Measurements from ENCODE around the gene HLA-DMB.

HLA-DMB gene

GRCh38 chr6:32940656-32941213 lies at the start of gene HLA-DMB:
HLA-DMB (minus strand) TSS chr6:32941028; CDS start chr6:32940807, 221 bp downstream.
- peak; percentile 92 for DNase-seq

- DNase-seq = no peak
These were observed 48.5 kb upstream of the HLA-DMB start for GRCh38 chr6:32989368-32989767.

GRCh38 chr6:32984622-32985389 lies 44.0 kb upstream of the HLA-DMB start:
- peak; percentile 95 for DNase-seq

- DNase-seq = peak; percentile 65
These were observed 43.3 kb upstream of the HLA-DMB start for GRCh38 chr6:32983964-32984621.

DNA sequence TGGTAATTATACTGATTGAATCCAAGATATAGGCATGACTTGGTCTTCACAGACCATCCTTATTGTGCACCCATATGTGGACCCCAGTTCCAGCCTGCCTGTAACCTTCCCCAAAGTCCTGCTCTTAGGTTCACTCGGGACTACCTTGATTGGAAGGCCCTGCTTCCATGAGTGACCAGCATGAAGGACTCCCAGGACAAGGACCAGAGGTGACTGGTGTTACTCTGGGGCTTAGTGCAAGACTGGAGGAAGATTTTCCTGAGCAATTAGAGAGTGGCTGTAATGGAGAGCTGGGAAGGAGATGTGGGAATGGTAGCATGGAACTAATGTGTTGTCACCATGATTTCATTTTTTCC lies 42.6 kb upstream of the HLA-DMB start:
- no peak for DNase-seq

DNA sequence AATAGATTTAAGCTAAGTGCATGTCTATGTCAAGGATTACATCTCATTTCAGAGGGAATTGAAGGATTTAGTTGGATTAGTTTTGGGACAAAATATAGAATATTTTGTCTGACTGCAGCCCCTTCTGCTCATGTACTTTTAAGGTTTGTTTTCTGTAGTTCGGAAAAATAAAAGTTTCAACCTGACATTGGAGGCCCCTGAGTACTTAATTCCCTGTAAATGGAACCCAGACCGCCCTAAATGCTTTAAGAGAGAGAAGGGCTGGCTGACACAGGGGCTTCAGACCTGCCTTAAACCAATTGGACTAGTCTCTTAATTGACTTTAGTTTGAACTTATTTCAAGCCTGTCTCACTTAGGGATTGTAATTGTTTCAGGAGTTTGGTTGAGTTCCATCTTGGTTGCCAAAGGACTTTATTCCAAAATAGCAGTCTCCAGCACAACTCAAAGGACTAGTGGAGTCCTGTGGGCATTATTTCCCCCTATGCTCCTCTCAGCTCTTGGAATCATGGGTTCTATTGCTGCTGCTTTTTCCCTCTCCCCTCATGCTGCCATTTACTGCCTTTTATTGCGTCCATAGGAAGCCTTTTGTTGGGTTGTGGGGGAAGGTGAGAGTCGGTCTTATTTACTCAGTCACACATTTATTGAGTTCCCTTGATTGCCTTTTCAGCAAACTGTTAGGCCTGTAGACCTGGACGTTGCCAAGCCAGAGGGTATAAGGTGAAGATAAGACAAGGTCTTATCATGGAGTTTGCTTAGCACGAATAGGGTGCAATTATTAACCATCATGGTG lies 42.1 kb upstream of the HLA-DMB start:
- no peak for DNase-seq

DNA sequence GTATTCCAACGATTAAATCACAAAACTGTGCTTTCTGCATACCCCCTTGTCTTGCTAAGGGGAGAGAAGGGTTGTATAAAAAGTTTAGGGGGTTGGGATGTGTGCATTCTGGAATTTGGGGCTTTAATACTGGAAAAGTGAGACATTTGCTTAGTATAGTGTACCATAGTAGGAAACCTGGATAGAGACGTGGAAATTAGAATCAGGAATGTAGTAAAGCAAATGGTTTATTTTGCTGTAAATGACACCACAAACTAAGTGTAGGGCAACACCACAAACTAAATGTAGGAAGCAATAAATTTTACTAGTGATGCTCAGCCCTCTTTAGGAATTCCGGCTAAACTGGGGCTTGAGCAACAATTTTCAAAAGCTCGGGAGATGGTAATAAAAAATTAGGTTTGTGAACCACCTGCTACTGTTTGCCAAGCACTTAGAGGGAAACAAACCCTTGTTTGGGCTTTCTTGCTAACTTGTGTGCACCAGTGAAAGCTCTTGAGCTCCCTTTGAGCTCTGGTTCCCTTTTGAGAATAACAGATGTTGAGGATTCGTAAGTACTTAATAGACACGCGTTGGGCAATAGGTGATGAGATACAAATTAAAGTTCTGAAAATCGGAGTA lies 41.4 kb upstream of the HLA-DMB start:
- DNase-seq = peak; percentile 54

DNA sequence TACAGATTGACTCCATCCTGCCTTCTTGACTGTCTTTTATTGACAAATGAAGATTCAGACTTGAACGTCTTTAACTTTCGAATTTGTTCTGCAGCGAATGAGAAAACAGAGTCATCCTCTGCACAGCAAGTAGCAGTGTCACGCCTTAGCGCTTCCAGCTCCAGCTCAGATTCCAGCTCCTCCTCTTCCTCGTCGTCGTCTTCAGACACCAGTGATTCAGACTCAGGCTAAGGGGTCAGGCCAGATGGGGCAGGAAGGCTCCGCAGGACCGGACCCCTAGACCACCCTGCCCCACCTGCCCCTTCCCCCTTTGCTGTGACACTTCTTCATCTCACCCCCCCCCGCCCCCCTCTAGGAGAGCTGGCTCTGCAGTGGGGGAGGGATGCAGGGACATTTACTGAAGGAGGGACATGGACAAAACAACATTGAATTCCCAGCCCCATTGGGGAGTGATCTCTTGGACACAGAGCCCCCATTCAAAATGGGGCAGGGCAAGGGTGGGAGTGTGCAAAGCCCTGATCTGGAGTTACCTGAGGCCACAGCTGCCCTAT lies 39.7 kb upstream of the HLA-DMB start:
- DNase-seq = no peak

- DNase-seq = no peak
These were observed 39.1 kb upstream of the HLA-DMB start for GRCh38 chr6:32979720-32980487.

- DNase-seq = no peak
These were observed 37.1 kb upstream of the HLA-DMB start for GRCh38 chr6:32977953-32978324.

DNA sequence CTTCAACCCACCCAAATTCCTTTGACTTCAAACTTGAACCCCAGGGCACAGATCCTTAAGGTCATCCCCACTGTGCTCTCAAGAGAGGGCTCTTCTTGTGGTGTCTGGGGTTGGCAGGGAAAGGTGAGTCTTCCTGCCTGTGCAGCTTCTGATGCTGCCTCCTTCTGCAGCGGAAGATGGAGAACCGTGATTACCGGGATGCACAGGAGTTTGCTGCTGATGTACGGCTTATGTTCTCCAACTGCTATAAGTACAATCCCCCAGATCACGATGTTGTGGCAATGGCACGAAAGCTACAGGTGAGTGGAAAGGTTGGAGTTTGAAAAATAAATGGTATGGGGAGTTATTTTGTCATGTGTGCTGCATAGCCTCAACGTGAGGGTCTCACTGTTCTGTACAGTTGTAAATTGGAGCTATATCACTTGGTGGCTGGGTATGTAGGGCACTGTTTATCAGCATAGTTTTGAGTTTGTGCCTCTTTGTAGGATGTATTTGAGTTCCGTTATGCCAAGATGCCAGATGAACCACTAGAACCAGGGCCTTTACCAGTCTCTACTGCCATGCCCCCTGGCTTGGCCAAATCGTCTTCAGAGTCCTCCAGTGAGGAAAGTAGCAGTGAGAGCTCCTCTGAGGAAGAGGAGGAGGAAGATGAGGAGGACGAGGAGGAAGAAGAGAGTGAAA lies 36.6 kb upstream of the HLA-DMB start:
- no peak for DNase-seq

- no peak for DNase-seq
These were observed 35.7 kb upstream of the HLA-DMB start for GRCh38 chr6:32976334-32977069.

DNA sequence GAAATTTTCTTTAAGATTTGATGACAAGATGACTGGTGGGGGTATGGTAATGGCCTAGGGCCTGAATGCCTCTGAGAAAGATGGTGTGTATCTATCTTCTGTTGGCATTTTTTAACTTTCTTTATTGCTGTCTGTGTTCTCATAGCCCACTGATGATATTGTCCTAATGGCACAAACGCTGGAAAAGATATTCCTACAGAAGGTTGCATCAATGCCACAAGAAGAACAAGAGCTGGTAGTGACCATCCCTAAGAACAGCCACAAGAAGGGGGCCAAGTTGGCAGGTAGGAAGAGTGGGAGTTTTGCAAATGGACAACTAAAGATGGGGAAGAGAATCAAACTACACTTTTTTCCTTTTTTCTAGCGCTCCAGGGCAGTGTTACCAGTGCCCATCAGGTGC lies 35.1 kb upstream of the HLA-DMB start:
- DNase-seq = no peak

DNA sequence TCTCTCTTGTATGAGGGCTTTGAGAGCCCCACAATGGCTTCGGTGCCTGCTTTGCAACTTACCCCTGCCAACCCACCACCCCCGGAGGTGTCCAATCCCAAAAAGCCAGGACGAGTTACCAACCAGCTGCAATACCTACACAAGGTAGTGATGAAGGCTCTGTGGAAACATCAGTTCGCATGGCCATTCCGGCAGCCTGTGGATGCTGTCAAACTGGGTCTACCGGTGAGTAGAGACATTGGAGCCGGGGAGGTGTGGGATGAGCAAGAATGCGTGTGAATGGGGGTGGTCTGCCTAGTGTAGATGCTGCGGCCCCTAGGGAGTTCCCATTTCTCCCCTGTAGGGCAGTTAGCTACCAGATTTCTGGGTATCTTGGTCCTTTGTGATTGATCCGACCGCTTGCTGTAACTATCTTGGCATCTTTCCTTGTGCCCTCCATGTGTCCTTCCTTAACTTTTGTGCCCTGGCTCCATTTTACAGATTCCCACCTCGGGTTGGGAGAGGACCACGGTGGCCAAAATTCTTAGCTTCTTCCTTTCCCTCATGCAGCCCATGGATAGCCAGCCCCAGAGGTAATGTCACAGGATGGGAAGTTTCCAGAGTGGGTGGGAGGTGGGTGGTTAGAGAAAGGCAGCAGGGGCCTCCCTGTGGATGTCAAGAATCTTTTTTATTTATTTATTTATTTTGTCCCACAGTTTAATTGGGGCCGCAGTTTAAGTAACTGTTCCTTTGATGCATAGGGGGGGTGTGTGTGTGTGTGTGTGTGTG lies 33.9 kb upstream of the HLA-DMB start:
- DNase-seq = no peak

DNA sequence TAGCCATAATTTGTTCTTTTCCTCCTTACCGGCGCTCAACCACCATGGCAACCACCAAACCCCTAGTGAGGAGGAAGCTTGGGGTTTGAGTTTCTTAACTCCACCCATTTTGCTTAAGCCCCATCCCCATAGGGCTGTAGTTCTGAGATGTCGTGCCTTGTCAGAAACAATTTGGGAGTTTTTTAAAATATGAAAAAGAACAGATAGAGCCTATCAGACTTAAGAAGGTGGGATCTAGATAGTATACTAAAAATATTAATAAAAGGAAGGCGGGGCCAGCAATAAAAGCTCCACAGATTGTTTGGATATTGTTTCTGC lies 33.1 kb upstream of the HLA-DMB start:
- peak; percentile 85 for DNase-seq

DNA sequence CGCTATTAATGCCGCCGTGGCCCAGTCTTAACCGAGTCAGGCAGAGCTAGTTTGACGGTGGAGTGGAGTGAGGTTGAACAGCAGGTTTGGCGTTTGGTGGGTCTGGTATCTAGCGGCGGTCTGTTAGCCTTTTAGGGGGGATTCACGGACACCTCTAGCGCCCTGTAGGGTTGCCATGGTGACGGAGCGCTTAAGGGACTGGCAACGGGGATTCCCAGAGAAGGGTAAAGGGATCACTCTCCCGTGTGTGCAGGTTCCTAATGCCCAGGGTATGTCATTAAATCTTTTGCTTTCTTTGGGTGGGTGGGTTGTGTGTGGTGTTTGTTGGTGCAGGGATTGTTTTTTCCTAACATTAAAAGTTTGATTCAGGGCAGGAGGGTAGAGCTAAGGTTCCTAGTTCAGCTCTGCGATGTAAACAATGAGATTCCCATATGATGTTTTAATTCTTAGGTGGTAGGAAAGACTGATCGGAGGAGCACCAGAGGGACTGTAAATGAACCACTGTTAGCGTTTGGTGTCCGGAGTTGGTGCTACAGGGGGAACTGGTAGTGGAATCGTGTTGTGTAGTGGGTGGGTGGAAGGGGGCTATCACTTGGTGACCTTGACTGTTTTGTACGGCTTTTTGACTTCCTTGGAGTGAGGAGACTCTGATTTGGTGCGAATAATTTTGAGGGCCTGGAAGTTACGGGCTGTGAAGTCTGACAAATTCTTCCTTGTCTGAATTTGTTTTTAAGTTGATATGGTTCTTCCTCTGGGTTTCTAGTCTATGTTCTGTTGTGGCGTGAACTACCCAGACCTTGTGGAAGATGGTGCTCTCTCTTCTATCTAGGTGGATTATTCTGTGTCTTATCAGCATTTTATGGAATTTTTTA lies 32.6 kb upstream of the HLA-DMB start:
- peak; percentile 73 for DNase-seq

DNA sequence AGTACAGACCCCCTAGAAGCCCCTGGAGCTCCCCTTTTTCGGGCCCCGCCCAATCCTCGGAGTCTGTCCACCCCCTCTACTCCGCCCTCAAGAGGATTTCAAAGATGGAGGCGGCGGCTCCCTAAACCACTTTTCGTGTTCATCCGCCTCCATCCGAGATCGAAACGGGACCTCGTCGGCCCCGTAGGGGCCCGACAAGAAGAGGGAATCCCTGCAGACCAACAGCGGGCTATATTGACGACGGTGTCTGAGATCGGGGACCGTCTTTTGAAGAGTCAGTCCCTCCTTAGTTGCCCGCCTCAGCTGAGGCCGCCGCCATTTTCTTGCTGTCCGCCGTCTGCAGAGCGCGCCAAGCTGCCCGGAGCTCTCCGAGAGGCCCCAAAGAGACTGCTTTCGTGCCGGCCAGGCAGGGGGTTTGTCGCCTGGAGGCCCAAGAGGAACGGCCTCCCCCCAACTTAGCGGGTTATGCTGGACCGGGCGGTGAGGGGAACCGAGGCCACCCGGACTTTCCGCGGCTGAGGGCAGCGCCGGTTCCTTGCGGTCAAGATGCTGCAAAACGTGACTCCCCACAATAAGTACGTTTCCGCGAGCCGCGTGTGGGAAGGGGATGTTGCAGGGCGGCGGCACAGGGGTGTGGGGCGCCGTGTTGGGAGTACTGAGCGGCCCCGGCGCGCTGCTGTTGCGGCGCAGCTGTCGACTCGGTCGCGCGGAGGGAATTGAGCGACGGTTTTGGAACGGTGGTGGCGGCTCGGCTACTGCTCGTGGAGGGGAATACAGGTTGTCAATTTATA lies 31.7 kb upstream of the HLA-DMB start:
- peak; percentile 55 for DNase-seq

All from hematopoietic multipotent progenitor cell treated with erythropoietin and hydrocortisone succinate and interleukin-3 and kit ligand, for 4 days (in vitro differentiated cells).